Suprapubic skin (tissue), 4 donors: ENCODE data around the gene GSDME. TPM values are rescaled to one million over a fixed set of nuclear protein-coding genes. Genes with fewer than 3 reads are reported as not detected.

Experiments
- DNase-seq, 2 donors: peaks; one replicate each; pipeline ENCODE4 v3.0.0-alpha.2; 2019; ENCODE audit warnings: low spot score in 2 of 2
- H3K27ac ChIP-seq: fragments of 200-600 bp; sonication (generic); one replicate; pipeline ENCODE4 v1.5.1; 2019
- H3K27me3 ChIP-seq: fragments of 200-600 bp; sonication (generic); one replicate; pipeline ENCODE4 v1.5.1; 2019
- H3K36me3 ChIP-seq: fragments of 200-600 bp; sonication (generic); one replicate; pipeline ENCODE4 v1.5.1; 2019
- H3K4me1 ChIP-seq: fragments of 200-600 bp; sonication (generic); one replicate; pipeline ENCODE4 v1.5.1; 2019
- H3K4me3 ChIP-seq: fragments of 200-600 bp; sonication (generic); one replicate; pipeline ENCODE4 v1.5.1; 2019; ENCODE audit warnings: mild to moderate bottlenecking
- H3K9me3 ChIP-seq: fragments of 200-600 bp; sonication (generic); one replicate; pipeline ENCODE4 v1.5.1; 2019
- EP300 ChIP-seq: sonication (generic); formaldehyde crosslinking; IDR thresholded peaks from one replicate; pipeline ENCODE4 v1.6.1; 2017; ENCODE audit warnings: antibody characterized with exemption
- POLR2A ChIP-seq, 2 donors: fragments of 450-650 bp; IDR thresholded peaks; one replicate each; pipeline ENCODE4 v1.6.1; 2017; ENCODE audit warnings: antibody characterized with exemption in 2 of 2, mild to moderate bottlenecking in 2 of 2, moderate library complexity in 2 of 2
- POLR2AphosphoS5 ChIP-seq, 3 donors: sonication (generic); formaldehyde crosslinking; IDR thresholded peaks; one replicate each; pipeline ENCODE4 v1.6.1; 2017; ENCODE audit warnings: antibody characterized with exemption in 3 of 3
- WGBS: methylation state at CpG from one replicate; pipeline ENCODE4 v1.1.5; 2018; 5-methylcytosine and 5-hydroxymethylcytosine counted together
- total RNA-seq, 4 donors: library from RNA; depleted of rRNA; stranded (reverse); fragments of >200 nt; gene quantifications; one replicate each; pipeline ENCODE4 v1.1.0, GENCODE V29; 2016
- TF ChIP-seq, protein P1 (sequence below), 2 donors: fragments of 200-600 bp in 1 of 2; fragments of 450-650 bp in 1 of 2; sonication (generic) in 1 of 2; IDR thresholded peaks; one replicate each; pipeline ENCODE4 v1.5.1; 2016 to 2019; ENCODE audit warnings: antibody characterized with exemption in 2 of 2, mild to moderate bottlenecking in 1 of 2, moderate library complexity in 1 of 2

Gene GSDME
- total RNA-seq, 4 donors from 2014 or later: 1.4 to 7.2 (median 2.5) TPM

DNA sequence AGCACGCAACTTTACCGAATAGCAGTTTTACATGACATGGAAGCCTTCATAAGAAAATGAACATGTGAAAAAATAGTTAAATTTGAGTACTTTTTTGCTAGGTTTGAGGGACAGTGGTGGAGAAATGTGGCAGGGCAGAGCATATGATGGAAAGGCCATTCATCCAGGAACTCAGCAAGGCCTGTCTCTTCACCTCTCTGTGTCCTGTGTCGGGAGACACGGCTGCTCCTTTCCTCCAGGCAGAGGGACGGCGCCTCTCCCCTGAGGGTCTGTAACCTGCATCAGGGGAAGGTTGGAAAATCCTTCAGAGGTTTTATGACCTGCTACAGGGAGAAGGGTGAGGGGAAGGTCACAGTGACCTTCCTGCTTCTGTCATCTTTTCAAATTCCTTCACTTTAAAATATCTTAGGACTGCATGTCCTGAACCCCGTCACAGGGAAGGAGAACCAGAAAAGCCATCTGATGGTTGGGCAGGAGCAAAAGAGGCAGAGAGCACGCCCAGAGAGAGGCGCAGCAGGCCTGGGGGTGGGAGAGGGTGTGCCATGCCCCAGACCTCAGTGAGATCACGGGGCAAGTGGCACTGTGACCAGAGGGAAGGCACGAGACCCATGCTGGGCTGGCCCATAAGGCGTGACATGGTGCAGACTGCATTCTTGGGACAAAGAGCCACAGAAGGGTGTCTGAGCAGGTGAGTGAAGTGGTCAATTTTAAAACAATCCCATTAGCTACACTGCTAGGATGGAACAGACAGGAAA is 44.0 kb downstream of the GSDME start:
- no peaks in the 10 kb centered on the region for H3K4me1 ChIP-seq
- no peak for TF ChIP-seq POLR2A (IDR thresholded peaks at IDR 0.05)
- no peak for TF ChIP-seq EP300
- TF ChIP-seq, protein P1, sequence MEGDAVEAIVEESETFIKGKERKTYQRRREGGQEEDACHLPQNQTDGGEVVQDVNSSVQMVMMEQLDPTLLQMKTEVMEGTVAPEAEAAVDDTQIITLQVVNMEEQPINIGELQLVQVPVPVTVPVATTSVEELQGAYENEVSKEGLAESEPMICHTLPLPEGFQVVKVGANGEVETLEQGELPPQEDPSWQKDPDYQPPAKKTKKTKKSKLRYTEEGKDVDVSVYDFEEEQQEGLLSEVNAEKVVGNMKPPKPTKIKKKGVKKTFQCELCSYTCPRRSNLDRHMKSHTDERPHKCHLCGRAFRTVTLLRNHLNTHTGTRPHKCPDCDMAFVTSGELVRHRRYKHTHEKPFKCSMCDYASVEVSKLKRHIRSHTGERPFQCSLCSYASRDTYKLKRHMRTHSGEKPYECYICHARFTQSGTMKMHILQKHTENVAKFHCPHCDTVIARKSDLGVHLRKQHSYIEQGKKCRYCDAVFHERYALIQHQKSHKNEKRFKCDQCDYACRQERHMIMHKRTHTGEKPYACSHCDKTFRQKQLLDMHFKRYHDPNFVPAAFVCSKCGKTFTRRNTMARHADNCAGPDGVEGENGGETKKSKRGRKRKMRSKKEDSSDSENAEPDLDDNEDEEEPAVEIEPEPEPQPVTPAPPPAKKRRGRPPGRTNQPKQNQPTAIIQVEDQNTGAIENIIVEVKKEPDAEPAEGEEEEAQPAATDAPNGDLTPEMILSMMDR (IDR thresholded peaks at IDR 0.05): no peak
- no peak for TF ChIP-seq POLR2AphosphoS5 (IDR thresholded peaks at IDR 0.05)
- no peaks in the 10 kb centered on the region for H3K9me3 ChIP-seq
- 79% methylated on average over 12 of the region's 12 CpGs for whole genome bisulfite sequencing
- H3K4me3 ChIP-seq: no peak overlapping the region
- no peak for DNase-seq
- H3K27ac ChIP-seq: no peak overlapping the region
- H3K27me3 ChIP-seq: no peaks in the 10 kb centered on the region
- H3K36me3 ChIP-seq: no peaks in the 10 kb centered on the region

DNA sequence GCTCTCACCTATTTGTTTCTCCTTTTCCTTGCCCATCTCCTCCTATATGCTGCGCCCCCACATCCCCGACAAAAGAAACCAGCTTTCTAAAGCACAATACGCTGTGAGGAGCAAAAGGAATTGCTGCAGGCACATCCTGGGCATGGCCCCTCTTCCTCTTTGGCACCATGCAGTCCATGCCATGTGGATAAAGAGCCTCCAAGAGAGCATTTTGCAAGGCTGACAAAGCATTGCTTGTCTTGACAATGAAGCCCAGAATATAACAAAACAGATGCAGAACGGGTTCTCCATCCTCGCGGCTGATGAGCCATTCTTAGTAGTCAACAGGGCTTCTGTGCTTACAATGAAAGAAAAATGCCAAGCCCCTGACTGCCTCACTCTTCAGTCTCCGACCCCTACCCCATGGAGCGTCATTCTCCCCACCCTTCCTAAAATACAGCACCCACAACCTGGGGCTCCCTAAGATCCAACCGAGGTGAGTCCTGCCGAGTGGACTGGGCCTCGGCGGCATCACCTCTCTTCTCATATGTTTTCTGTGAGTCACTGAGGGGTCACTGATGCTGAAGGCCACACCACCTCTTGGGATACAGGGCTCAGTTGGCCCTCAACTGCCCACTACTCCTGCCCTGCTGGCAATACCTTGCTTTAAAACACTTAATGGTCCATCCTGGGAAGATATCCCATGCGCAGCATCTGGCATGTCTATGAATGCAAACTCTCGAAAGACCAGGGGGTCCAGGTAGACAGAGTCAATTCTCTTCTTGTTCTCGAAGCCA is 47.5 kb downstream of the GSDME start:
- Histone ChIP-seq H3K36me3 (no peaks in the 10 kb centered on the region), H3K4me1 (no peaks in the 10 kb centered on the region), H3K9me3 (no peaks in the 10 kb centered on the region), H3K4me3 (no peak overlapping the region), H3K27me3 (no peaks in the 10 kb centered on the region), H3K27ac (no peak overlapping the region)
- WGBS: 93% methylated on average over 15 of the region's 15 CpGs
- no peak for DNase-seq
- TF ChIP-seq POLR2A (IDR thresholded peaks at IDR 0.05) (no peak), EP300 (no peak), POLR2AphosphoS5 (IDR thresholded peaks at IDR 0.05) (no peak)
- TF ChIP-seq, protein P1 (IDR thresholded peaks at IDR 0.05): no peak

DNA sequence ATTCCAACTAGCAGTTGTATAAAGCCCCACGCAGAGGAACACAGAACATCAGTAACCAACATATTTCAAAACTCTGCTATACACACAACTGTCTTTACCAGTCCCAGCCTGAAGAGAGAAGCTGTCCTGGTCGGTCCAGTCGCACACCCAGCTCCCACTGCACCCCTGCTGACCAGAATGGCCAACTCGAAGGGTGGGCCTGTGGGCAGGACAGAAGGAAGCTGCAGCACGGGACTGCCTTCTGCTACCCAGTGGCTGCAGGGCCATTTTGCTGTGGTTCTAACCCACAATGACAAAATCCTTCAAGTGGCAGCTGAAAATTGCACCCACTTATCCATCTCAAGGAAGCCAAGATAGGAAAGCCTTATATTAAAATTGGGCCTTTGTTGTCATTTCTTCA is 48.2 kb downstream of the GSDME start:
- H3K9me3 ChIP-seq: no peaks in the 10 kb centered on the region
- no peaks in the 10 kb centered on the region for H3K27me3 ChIP-seq
- H3K4me1 ChIP-seq: no peaks in the 10 kb centered on the region
- no peak for DNase-seq
- H3K36me3 ChIP-seq: no peaks in the 10 kb centered on the region
- no peak overlapping the region for H3K27ac ChIP-seq
- H3K4me3 ChIP-seq: no peak overlapping the region
- WGBS: 95% methylated on average over 5 of the region's 5 CpGs
- TF ChIP-seq POLR2A (IDR thresholded peaks at IDR 0.05) (no peak), EP300 (no peak), POLR2AphosphoS5 (IDR thresholded peaks at IDR 0.05) (no peak)
- TF ChIP-seq, protein P1 (IDR thresholded peaks at IDR 0.05): no peak

DNA sequence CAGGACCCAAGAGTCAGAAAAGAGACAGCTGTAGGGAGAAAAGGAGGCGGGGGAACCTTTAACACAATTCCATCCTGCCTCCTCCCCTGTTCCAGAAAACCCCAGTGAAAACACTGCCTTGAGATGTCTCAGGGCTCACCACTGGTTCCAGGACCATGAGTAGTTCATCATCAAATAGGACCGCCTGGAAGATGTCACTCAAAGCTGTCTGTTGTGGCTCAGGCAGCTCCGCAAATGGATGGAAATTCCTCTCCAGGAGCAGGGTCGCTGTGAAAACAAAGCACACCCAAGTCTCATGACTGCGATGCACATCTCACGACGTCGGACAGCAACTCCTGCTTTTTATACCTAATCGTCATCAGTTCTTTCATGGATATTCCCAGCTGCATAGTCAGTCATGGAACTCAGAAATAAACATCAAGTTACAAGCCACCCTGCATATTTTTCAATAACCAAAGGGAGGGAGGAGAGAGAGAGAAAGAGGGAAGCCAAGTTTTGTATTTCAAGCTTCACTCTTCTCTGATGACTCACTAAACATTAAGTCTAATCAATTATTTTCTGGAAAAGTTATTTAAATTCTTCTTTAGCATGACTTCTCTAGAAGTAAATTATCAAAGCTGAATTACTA is 49.2 kb downstream of the GSDME start:
- TF ChIP-seq, protein P1 (IDR thresholded peaks at IDR 0.05): no peak
- TF ChIP-seq POLR2AphosphoS5 (IDR thresholded peaks at IDR 0.05) (no peak), EP300 (no peak), POLR2A (IDR thresholded peaks at IDR 0.05) (no peak)
- 74% methylated on average over 9 of the region's 9 CpGs for WGBS
- Histone ChIP-seq H3K4me3 (no peak overlapping the region), H3K36me3 (no peaks in the 10 kb centered on the region), H3K9me3 (no peaks in the 10 kb centered on the region), H3K27ac (no peak overlapping the region), H3K27me3 (no peaks in the 10 kb centered on the region), H3K4me1 (no peaks in the 10 kb centered on the region)
- DNase-seq: no peak
